GM23338 (cell line): ENCODE data around the gene SH2D3C.

Source experiments
- CREB1 ChIP-seq: fragments of 250-450 bp; sonication (Bioruptor Pico); IDR thresholded peaks from 2 replicates; pipeline ENCODE4 v1.5.0; 2020; ENCODE audit warnings: low read depth, mild to moderate bottlenecking, moderate library complexity
- CTCF ChIP-seq, 2 experiments: fragments of 200-600 bp in 1 of 2; sonication (generic) in 1 of 2; conservative IDR thresholded peaks; 2 replicates each; pipeline versions ENCODE4 v1.5.1 to v1.6.1; 2016 to 2017; ENCODE audit warnings: antibody characterized with exemption in 2 of 2, low read depth in 2 of 2, mild to moderate bottlenecking in 2 of 2, moderate library complexity in 1 of 2
- ETS1 ChIP-seq: IDR thresholded peaks from 2 replicates; pipeline ENCODE4 v1.6.1; 2016; ENCODE audit warnings: antibody characterized with exemption
- EZH2 ChIP-seq: fragments of 200-600 bp; sonication (generic); IDR thresholded peaks from one replicate; pipeline ENCODE4 v1.8.0; 2017; ENCODE audit warnings: antibody characterized with exemption, mild to moderate bottlenecking, low read depth; ENCODE audit not compliant: unreplicated experiment
- EZH2phosphoT487 ChIP-seq: fragments of 200-600 bp; sonication (generic); IDR thresholded peaks from one replicate; pipeline ENCODE4 v1.8.1; 2018; ENCODE audit warnings: antibody characterized with exemption; ENCODE audit not compliant: unreplicated experiment
- JUNB ChIP-seq: IDR thresholded peaks from one replicate; pipeline ENCODE4 v1.6.1; 2016; ENCODE audit warnings: antibody characterized with exemption; ENCODE audit not compliant: unreplicated experiment
- NANOG ChIP-seq: IDR thresholded peaks from 2 replicates; pipeline ENCODE4 v1.6.1; 2016; ENCODE audit warnings: antibody characterized with exemption, borderline replicate concordance
- POLR2AphosphoS5 ChIP-seq: IDR thresholded peaks from 2 replicates; pipeline ENCODE4 v1.6.1; 2016; ENCODE audit warnings: antibody characterized with exemption, low read depth
- REST ChIP-seq: IDR thresholded peaks from one replicate; pipeline ENCODE4 v1.6.1; 2018; ENCODE audit warnings: antibody characterized with exemption; ENCODE audit not compliant: unreplicated experiment
- STAT1 ChIP-seq: IDR thresholded peaks from one replicate; pipeline ENCODE4 v1.6.1; 2016; ENCODE audit warnings: antibody characterized with exemption; ENCODE audit not compliant: unreplicated experiment
- ZNF114 ChIP-seq: fragments of 250-450 bp; sonication (Bioruptor Pico); IDR thresholded peaks from 2 replicates; pipeline ENCODE4 v1.5.0; 2020; ENCODE audit warnings: mild to moderate bottlenecking, moderate library complexity
- ZNF331 ChIP-seq: fragments of 250-450 bp; sonication (Bioruptor Pico); IDR thresholded peaks from 2 replicates; pipeline ENCODE4 v1.5.0; 2020; ENCODE audit warnings: low read depth, mild to moderate bottlenecking, moderate library complexity

GRCh38 chr9:127812011-127812410 is 33.5 kb upstream of the SH2D3C start:
- no peak for TF ChIP-seq POLR2AphosphoS5
- no peak for TF ChIP-seq CTCF (conservative IDR thresholded peaks at IDR 0.05; ENCODE audit: low read depth in 2 of 2)
- TF ChIP-seq ETS1 = no peak
- TF ChIP-seq EZH2phosphoT487 = no peak
- TF ChIP-seq REST = no peak
- TF ChIP-seq ZNF331 = no peak
- no peak for TF ChIP-seq JUNB
- TF ChIP-seq EZH2 = no peak
- no peak for TF ChIP-seq ZNF114 (CRISPR knock-in tag)
- no peak for TF ChIP-seq CREB1
- no peak for TF ChIP-seq STAT1
- no peak for TF ChIP-seq NANOG
